Measurements from ENCODE around the gene FEN1.
A peak's percentile ranks its signal among the peaks of the same experiment; 100 is the strongest.

Gene FEN1

DNA sequence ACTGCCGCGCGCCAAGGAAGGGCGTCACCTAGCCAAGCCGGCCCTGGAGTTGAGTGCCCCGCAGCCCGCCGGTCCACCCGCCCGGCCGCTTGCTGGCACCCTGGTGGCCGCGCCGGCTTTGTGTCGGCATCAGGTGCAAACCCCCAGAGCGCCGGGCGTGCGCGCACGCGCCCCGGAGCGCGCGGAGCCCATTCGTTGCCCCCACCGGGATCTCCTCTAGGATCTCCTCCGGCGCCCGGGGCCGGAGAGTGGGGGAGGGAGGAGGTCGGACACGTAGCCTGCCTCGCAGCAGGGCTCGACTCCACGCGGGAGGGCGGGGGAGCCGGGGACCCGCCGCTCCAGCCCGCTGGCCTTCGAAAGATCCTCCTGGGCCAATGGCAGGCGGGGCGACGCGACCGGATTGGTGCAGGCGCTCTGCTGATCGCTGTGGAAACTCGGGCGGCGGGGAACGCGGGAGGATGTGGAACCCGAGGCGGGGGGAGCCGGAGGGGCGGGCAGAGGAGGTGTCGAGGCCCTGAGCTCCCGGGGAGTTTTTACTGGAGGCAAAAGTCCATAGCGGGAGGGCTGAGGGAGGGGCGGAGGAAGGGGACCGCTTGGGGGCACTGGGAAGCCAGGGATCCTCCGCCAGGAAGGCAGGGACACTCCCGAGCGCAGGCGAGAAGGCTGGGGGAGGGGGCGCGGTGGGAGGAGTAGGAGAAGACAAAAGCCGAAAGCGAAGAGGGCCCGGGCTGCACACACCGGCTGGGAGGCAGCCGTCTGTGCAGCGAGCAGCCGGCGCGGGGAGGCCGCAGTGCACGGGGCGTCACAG lies 35.1 kb downstream of the FEN1 start, which contains the start of gene FADS2:
TSS of gene FADS2 (plus strand) at position 730 of the 808 bp plus-strand sequence. CDS start 91 bp downstream, outside the sequence.
- DNase-seq: peak; percentile 99

DNA sequence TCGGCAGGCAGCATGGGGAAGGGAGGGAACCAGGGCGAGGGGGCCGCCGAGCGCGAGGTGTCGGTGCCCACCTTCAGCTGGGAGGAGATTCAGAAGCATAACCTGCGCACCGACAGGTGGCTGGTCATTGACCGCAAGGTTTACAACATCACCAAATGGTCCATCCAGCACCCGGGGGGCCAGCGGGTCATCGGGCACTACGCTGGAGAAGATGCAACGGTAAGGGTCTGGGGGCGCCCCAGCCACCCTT lies 35.6 kb downstream of the FEN1 start:
- no peak for DNase-seq

DNA sequence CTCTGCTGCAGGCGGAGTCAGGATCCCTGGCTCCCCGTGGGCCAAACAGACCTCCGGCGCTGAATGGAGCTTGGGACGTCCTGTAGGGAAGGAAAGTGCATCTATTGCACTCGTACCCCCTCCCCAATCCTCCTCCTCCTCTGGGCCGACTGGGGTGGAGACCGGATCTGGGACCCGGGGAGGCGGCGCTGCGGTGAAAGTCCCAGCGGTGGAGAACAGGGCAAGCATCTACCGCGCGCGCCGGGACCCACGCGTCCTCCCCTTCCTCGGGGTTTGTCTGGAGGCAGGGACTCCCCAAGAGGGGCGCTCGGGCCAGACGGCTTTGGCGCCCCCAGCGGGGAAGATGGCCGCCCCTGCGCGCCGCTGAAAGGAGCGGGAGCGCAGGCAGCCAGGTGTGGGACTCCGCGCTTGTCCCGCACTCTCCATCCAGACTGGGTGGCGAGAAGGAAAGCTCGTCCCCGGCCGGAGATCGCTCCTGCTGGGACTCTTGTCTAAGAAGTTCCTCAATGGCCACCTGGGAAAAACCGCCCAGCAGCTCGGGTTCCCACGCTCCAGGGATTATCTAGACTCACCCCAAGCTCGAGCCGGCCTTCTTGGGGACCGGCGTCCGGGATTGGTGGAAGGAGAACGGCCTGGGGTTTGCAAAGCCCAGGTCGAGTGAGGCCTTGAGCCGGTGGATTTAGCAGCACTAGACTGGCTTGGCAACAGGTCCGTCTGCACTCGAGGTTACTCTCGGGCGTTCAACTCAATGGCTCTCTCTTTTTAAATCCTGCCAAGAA lies 36.1 kb downstream of the FEN1 start:
- DNase-seq: peak; percentile 80

DNA sequence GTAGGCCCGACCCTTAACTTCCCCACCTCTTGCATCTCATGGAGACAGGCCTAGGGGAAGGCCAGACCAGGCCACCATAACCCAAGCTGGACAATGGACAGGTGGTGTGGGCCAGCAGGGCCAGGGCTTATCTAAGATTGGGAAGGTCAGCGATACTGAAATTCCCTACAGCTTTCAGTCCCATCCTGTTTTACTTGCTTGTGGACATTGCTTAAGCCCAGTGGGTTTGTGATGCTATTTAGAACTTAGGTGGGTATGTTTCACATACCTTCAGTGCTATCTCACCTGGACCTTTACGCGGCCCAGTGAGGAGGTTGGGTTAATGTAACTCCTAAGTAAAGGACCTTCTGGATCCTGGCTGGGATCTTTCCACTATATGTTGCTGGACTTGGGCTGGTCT lies 37.1 kb downstream of the FEN1 start:
- no peak for DNase-seq

DNA sequence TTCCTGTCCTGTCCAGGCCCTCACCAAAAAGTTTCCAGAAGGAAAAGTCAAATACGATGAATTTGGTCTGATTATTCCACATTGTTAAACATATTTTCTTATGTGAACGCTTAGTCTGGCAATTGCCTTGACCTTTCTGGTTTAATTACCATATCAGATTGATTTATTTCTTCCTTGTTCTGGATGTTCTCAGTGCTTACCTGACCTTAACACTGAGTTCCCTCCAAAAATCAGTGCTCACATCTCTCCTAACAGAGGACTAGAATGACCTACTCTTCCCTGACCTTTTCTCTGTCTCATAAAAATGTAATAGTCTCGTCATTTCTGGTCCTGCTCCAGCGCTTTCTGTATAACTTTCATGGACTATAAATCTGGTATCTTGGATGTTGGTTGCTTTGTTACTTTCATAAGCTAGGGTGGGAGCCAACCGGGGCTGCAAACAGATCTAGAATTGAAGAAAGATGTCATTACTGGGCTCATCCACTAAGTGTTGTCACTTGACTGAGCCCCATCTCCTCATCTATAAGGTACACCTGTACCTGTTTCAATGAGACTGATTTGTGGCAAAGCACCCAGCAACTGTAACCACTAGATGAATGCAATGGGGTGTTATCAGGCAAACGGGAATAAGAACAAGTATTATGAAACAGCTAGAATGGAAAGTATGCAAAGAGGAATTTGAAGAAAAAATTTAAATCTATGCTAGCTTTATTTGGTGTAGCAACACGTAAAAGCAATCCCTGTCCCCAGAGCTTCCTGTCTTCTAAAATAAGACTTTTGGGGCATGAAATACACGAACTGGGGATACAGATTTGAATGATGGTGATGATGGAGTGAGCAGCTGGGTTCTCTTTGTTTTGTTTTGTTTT lies 37.8 kb downstream of the FEN1 start:
- DNase-seq: no peak

DNA sequence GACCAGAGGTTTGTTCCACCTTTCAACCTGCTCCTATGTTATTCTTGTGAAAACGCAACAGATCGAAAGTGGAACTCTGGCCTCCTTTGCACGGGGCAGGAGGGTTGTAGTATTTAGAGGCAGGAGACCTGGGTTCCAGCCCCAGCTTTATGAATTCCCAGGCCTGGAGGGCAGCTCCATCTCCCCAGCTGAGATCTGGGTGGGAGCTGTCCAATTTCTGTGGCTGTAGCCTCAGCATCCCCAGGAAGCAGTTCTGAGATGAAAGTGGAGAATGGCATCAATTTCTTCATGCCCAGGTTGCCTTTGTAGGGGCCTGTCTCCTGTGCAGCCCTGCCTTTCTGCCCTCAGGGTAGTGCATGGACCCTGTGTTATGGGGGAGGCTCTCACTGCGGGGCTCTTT lies 39.5 kb downstream of the FEN1 start:
- DNase-seq: no peak

DNA sequence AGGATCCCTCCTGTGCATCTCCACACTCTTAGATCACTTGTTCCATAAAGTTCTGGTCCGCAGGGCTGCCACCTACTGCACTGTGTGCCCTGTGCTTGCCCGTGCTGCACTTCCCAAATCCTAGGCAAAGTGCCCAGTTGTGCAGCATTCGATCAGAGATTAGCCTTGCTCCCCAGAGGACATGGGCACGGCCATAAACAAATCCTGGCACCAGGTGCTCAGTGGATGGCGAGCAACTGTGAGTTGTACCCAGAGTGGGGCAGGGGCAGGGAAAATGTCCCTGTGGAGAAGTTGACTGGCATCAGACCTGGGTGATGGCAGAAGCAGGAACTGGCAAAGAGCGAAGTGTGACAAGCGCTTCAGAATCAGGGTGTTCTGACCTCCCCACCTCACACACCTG lies 40.0 kb downstream of the FEN1 start:
- peak; percentile 62 for DNase-seq

DNA sequence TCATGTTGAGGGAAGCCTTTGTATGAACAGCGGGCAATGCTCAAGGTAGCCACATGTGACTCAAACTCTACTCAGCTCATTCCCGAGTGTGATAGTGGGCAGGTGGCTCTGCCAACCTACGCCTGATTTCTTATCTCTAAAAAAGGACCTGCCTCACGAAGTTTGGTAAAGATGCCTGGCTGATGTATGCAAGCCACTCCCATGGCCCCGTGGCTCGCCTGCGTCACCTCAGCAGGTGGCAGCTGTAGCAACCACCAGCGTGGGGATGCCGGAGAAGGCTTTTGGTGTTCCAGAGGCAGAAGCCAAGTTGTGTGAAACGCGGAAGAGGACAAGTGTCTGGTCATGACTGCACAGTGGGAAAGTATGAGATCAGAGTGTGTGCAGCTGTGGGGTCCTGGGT lies 40.8 kb downstream of the FEN1 start:
- DNase-seq: peak; percentile 52

DNA sequence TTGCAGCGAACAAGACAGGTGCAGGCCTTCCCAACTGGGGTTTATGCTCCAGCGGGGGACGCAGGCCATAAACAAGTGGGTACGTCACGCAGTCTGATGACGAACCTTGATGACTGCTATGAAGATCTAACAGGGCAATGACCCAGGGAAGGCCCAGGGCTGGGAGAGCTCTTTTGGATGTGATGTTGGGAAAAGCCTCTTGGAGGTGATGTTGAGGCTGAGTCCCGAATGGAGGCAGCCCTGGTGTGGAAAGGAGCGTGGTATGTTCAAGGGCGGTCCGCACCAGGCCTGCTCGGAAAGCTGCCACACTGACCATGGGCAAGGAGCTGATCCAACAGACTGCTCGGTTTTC lies 41.2 kb downstream of the FEN1 start:
- DNase-seq: no peak

DNA sequence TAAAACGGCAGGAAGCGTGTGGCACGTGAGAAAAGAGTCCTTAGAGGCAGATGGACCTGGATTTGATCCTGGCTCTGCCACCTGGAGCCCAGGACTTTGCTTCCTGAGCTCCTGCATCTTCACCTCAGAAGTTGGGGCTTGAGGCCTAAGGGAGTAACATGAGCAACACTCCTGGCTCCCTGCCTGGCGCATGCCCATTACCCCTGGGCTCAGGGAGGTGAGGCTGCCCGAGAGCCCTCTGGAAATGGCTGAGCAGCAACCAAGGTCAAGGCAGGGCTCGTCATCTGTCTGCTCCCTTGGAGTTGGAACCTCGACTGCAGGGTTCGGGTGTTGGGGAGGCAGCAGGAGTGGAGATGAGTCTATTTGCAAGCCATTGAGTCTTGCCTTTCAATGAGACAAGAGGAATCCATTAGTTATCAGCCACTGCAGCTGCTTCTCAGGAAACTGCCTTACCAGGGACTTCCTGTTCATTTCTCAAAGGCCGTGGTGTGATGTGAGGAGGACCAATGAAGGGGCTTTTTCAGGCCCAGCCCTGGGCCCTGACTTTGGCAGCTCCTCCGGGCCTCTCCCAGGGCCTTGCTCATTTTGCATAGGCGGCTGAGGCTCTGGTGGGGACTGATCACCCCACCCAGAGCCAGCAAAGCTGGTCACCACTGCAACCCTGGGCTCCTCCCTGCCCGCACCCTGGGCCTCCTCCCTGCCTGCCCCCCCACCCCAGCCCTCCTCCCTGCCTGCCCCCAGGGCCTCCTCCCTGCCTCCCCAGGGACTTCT lies 41.8 kb downstream of the FEN1 start:
- peak; percentile 100 for DNase-seq

DNA sequence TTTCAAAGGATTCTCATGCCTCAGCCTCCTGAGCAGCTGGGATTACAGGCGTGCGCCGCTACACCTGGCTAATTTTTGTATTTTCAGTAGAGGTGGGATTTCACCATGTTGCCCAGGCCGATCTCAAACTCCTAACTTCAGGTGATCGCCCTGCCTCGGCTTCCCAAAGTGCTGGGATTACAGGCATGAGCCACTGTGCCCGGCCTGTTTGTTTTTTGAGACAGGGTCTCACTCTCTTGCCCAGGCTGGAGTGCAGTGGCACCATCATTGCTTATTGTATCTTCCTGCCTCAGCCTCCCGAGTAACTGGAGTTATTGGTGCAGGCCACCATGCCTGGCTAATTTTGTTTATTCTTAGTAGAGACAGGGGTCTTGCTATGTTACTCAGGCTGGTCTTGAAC lies 43.5 kb downstream of the FEN1 start:
- DNase-seq: no peak

DNA sequence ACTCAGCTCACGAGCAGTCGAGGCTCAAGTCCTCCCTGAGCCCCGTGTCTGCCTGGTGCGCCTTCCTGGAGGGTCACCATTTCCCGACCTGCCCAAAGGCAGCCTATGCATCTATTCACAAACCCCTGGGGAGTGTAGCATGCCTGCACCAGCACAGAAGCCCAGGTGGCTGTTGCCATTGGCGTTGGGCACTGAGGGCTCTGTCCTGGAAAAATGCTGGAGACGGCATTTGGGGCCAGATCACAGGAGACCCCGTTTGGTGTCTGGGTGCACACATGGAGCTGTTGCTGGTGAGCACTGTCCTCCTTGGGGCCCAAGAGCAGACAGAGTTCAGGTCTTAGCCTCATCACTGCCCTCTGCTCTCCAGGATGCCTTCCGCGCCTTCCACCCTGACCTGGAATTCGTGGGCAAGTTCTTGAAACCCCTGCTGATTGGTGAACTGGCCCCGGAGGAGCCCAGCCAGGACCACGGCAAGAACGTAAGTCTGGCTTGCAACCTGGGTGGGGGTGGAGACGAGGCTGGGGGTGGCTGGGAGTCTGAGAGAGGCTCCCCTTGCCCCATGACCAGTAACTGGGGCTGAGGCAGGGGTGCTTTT lies 44.8 kb downstream of the FEN1 start:
- DNase-seq: no peak

DNA sequence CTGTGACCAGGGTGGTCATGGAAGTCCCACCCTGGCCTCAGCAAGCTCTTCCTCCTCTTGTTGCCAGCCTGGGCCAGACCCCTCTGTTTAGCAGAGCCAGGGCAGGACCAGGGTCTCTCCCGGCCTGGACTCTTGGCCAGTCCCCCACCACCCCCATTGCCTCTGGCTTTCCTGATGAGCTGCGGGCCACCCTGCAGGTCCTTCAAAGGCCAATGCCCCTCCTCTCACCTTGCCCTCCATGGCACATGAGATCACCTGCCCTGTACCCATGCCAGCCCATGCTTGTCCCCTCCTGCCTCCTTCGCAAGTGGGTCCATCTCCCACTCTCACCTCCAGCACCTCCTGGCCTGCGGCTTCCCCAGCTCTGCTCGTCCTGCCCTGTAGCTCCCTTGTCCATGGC lies 45.8 kb downstream of the FEN1 start:
- DNase-seq: no peak

DNA sequence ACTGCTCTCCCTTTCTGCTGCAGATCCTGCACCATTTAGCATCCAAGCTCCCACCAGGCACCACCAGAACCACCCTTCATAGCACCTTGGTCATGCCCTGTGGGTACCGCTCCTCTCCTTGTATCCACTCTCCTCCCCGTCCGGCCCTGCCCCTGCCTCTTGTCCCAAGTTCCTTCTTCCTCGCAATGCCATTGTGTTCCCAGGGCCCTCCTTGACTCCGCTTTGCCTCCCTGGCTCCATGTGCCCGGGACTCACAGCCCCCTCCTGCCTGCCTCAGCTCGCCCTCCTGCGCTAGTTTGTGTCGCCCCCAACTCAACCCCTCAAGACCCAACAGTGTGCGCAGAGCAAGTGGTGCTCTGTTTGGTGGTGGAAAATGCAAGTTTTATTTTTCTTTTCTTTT lies 46.2 kb downstream of the FEN1 start:
- DNase-seq: no peak

DNA sequence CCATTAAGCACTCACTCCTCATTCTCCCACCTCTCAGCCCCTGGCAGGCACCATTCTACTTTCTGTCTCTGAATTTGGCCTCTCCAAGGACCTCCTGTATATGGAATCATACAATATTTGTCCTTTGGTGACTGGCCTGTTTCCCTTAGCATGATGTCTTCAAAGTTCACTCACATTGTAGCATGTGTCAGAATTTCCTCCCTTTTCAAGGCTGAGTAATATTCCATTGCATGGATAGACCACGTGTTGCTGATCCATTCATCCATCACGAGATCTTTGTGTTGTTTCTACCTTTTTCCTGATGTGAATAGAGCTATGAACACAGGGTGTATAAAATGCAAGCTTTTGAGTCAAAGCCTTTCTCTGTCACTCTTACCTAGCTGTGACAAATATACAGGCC lies 47.0 kb downstream of the FEN1 start:
- DNase-seq: no peak

DNA sequence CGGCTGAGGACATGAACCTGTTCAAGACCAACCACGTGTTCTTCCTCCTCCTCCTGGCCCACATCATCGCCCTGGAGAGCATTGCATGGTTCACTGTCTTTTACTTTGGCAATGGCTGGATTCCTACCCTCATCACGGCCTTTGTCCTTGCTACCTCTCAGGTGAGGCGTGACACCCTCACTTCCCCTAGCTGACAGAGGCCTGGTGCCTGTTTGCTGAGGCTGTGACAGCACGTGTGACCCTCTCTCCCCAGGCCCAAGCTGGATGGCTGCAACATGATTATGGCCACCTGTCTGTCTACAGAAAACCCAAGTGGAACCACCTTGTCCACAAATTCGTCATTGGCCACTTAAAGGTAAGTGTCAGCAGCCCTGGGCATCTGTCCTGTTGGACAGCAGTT lies 47.7 kb downstream of the FEN1 start:
- DNase-seq: no peak

DNA sequence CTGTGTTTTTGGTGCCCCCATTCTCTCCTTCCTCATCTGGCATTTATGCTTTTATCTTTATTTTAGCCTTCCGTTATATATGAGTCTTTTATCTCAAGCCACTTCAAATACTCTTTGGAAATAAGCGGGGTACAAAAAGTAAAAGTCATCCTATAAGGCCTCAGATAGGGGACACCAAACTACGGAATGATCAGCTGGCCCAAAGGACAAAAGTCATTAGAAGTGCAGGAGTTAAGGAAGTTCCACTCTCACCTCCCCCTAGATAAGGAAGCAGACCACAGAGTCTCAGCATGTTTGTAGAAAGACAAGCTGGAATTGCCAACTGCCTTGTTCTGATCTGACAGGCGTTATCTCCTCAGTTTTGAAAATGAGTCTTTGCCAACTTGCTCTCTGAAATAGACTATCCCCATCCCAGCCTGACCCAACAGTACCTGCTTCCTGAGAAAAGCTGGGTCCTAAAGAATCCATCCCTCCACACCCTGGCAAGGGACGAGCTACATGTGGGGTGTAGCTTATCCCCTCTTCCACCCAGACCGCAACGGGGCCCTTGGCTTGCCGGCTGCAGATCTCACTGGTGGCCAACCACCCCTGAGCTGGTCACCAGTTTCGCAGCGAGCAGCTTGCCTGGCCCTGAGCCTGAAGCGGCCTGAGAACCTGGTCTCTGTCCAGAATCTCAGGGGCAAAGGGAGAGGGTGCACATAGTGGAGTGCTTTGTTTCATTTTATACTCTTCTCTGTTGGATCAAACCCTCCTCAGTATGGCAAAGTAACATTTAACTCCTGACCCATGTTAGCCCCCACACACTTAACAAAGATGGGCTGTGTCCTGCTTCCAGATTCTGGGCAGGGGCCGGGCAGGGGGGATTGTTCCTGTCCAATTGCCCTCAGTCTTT lies 49.2 kb downstream of the FEN1 start:
- peak; percentile 92 for DNase-seq

DNA sequence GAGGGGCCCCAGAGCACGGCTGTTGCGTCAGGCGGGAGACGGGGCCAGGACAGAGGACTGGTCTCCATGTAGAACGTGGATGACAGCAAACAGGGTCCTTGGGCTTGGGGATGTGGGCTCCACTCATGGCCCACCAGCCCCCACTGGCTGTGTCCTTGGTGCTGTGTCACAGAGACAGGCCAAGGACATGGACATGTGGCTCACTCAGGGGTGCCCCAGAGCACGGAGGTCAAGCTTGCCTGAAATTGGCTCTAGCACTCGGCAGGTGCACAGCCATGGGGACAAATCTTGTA lies 49.8 kb downstream of the FEN1 start:
- DNase-seq: no peak

DNA sequence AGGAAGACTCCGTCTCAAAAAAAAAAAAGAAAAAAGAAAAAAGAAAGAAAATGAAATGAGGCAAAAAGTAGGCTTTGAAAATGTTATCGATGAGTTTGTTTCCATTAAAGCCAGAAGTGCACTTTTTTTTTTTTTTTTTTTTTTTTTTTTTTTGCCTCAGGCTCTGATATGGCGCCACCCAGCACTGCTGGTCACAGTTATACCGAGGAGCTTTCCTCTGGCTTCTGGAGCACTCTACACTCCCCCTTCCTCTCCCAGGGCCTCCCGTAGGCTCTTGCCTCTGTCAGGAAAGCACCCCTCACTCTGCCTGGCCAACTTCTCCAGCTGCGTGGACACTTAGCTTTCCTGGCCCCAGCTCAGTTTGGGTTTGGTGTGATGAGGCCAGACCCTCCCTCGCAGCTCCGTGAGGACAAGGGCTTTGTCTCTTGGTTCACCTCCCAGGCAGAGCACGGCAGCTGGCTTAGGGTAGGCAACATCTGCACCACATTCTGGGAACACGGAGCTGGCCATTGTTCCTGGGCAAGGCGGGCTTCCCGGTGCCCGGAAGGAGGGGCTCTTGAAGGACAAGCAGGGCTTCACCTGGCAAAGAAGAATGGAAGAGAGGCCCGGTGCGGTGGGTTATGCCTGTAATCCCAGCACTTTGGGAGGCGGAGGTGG lies 52.3 kb downstream of the FEN1 start:
- DNase-seq: no peak

DNA sequence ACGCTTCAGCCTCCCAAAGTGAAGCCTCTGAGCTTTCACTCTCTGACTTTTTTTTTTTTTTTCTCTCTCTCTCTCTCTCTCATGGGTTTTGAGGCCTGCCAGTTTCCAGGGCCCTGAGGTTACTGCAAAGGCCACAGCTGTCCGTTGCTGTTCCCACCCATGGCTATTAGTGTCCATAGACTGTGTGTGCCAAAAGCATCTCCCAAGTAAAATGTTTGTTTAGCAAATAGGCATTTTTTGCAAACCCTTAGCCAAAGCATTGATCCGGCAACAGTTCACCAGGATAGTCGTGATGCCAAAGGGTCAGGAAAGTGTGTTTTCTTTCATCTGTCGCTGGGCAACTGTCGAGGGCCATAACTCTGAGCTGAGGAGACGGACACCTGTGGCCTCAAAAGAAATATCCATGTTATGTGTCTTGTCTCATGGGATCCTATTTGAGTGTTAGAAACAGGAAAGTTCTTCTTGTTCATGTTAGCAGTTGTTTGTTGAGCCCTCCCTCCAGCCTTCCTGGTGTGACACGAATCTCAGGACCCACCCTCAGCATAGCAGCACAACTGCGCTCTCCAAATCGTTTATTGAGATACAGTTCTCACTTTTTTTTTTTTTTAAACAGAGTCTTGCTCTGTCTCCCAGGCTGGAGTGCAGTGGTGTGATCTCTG lies 53.8 kb downstream of the FEN1 start:
- no peak for DNase-seq
